Upper lobe of left lung (tissue), 6 donors: Measurements from ENCODE around the gene ROCK2. TPM values are rescaled to one million over a fixed set of nuclear protein-coding genes. Genes with fewer than 3 reads are reported as not detected.

Experiments
- ATAC-seq, 2 donors: fragments of 200-7000 bp; cut with Tn5 transposase; one replicate each; pipeline ENCODE4 v1.9.1; 2022; ENCODE audit warnings: mild to moderate bottlenecking in 2 of 2, moderate library complexity in 2 of 2; ENCODE audit not compliant: low FRiP score in 2 of 2
- DNase-seq, 2 donors: peaks; one replicate each; pipeline ENCODE4 v3.0.0-alpha.2; 2019 to 2020
- H3K27ac ChIP-seq, 4 donors: fragments of 200-600 bp; sonication (generic); one replicate each; pipeline ENCODE4 v1.5.1; 2016 to 2019
- H3K27me3 ChIP-seq, 4 donors: fragments of 200-600 bp; sonication (generic); one replicate each; pipeline ENCODE4 v1.5.1; 2017 to 2019
- H3K36me3 ChIP-seq, 4 donors: fragments of 200-600 bp; sonication (generic); one replicate each; pipeline ENCODE4 v1.5.1; 2016 to 2019
- H3K4me1 ChIP-seq, 4 donors: fragments of 200-600 bp; sonication (generic); one replicate each; pipeline ENCODE4 v1.5.1; 2018 to 2019
- H3K4me3 ChIP-seq, 4 donors: fragments of 200-600 bp; sonication (generic); one replicate each; pipeline ENCODE4 v1.5.1; 2017 to 2019; ENCODE audit warnings: mild to moderate bottlenecking in 2 of 4, moderate library complexity in 1 of 4
- H3K9me3 ChIP-seq, 4 donors: fragments of 200-600 bp; sonication (generic); one replicate each; pipeline ENCODE4 v1.5.1; 2018 to 2019
- CTCF ChIP-seq, 6 experiments: fragments of 450-650 bp in 4 of 6; fragments of 200-600 bp in 2 of 6; sonication (generic) in 2 of 6; IDR thresholded peaks; one replicate each; pipeline ENCODE4 v1.5.1; 2016 to 2019; ENCODE audit warnings: antibody characterized with exemption in 6 of 6
- EP300 ChIP-seq, 4 donors: sonication (generic); formaldehyde crosslinking; IDR thresholded peaks; one replicate each; pipeline ENCODE4 v1.5.1; 2017; ENCODE audit warnings: antibody characterized with exemption in 4 of 4, control low read depth in 2 of 4
- POLR2A ChIP-seq, 4 donors: fragments of 450-650 bp; IDR thresholded peaks; one replicate each; pipeline ENCODE4 v1.5.1; 2016 to 2017; ENCODE audit warnings: antibody characterized with exemption in 4 of 4, mild to moderate bottlenecking in 2 of 4
- POLR2AphosphoS5 ChIP-seq, 2 donors: sonication (generic); formaldehyde crosslinking; IDR thresholded peaks; one replicate each; pipeline ENCODE4 v1.5.1; 2017; ENCODE audit warnings: antibody characterized with exemption in 2 of 2
- WGBS, 2 donors: methylation state at CpG; one replicate each; pipeline ENCODE4 v1.1.5; 2017 to 2018; 5-methylcytosine and 5-hydroxymethylcytosine counted together
- total RNA-seq, 6 donors: library from RNA; depleted of rRNA in 4 of 6; stranded (reverse); fragments of >200 nt in 4 of 6; gene quantifications; one replicate each; pipeline versions ENCODE4 v1.1.0 to v1.2.1, GENCODE V29; 2016 to 2021
- donor health status: DM: no; HTN: no; CAD: no; lungs with moderate emphysema.
- donor health status: DM: no; HTN: yes; CAD: no; lungs with severe emphysema.

ROCK2 gene
- total RNA-seq, 6 donors from 2014 or later, result 37.6 to 99.7 (median 56.2) TPM

GRCh38 chr2:11387100-11387390, 42.6 kb upstream of the ROCK2 start:
- DNase-seq, result no peak
- no peak overlapping the region for H3K4me3 ChIP-seq
- peaks cover 19 to 42% (median 28%) of the 10 kb centered on the region in 4 donors for H3K4me1 ChIP-seq
- H3K27me3 ChIP-seq, result no peaks in the 10 kb centered on the region
- 85 to 88% methylated on average over 9 of the region's 9 CpGs for WGBS, 2 donors
- ATAC-seq, result no peak
- no peak for TF ChIP-seq POLR2AphosphoS5 (IDR thresholded peaks at IDR 0.05)
- TF ChIP-seq POLR2A (IDR thresholded peaks at IDR 0.05), result no peak
- H3K36me3 ChIP-seq, result no peaks in the 10 kb centered on the region
- no peaks in the 10 kb centered on the region for H3K9me3 ChIP-seq
- H3K27ac ChIP-seq, result no peak overlapping the region

- no peaks in the 10 kb centered on the region for H3K27me3 ChIP-seq
- TF ChIP-seq CTCF (IDR thresholded peaks at IDR 0.05), result no peak
- TF ChIP-seq EP300 (IDR thresholded peaks at IDR 0.05), result no peak
- TF ChIP-seq POLR2AphosphoS5 (IDR thresholded peaks at IDR 0.05), result no peak
- no peak for TF ChIP-seq POLR2A (IDR thresholded peaks at IDR 0.05)
- no peak overlapping the region for H3K4me3 ChIP-seq
- 81 to 87% methylated on average over 3 of the region's 3 CpGs for WGBS, 2 donors
- peaks cover 14 to 37% (median 25%) of the 10 kb centered on the region in 4 donors for H3K4me1 ChIP-seq
- H3K9me3 ChIP-seq, result no peaks in the 10 kb centered on the region
- no peak for DNase-seq
- no peak for ATAC-seq
- no peaks in the 10 kb centered on the region for H3K36me3 ChIP-seq
- H3K27ac ChIP-seq, result no peak overlapping the region
These were observed 41.4 kb upstream of the ROCK2 start for GRCh38 chr2:11385847-11386246.

- WGBS, 2 donors, result 90 to 94% methylated on average over 2 of the region's 2 CpGs
- no peak overlapping the region for H3K27ac ChIP-seq
- H3K27me3 ChIP-seq, result no peaks in the 10 kb centered on the region
- ATAC-seq (no peak), DNase-seq (no peak)
- no peak overlapping the region for H3K4me3 ChIP-seq
- TF ChIP-seq POLR2AphosphoS5 (IDR thresholded peaks at IDR 0.05) (no peak), EP300 (IDR thresholded peaks at IDR 0.05) (no peak), CTCF (IDR thresholded peaks at IDR 0.05) (no peak), POLR2A (IDR thresholded peaks at IDR 0.05) (no peak)
- H3K36me3 ChIP-seq, result no peaks in the 10 kb centered on the region
- no peaks in the 10 kb centered on the region for H3K9me3 ChIP-seq
- H3K4me1 ChIP-seq, result peaks cover 11 to 34% (median 25%) of the 10 kb centered on the region in 4 donors
These were observed 40.8 kb upstream of the ROCK2 start for GRCh38 chr2:11385216-11385615.

- Histone ChIP-seq H3K27me3 (no peaks in the 10 kb centered on the region), H3K9me3 (no peaks in the 10 kb centered on the region), H3K36me3 (no peaks in the 10 kb centered on the region), H3K27ac (peak overlapping the region; percentile 79 to 90 (median 83)), H3K4me3 (no peak overlapping the region), H3K4me1 (peaks cover 8 to 50% (median 20%) of the 10 kb centered on the region in 4 donors)
- DNase-seq (no peak), ATAC-seq (no peak)
- TF ChIP-seq CTCF (IDR thresholded peaks at IDR 0.05), result no peak
- no peak for TF ChIP-seq POLR2AphosphoS5 (IDR thresholded peaks at IDR 0.05)
- 42 to 48% methylated on average over 5 of the region's 5 CpGs for WGBS, 2 donors
These were observed 35.1 kb upstream of the ROCK2 start for GRCh38 chr2:11379558-11379957.

GRCh38 chr2:11377928-11378545, 33.6 kb upstream of the ROCK2 start:
- ATAC-seq (peak in 1 of 2 donors; percentile 28), DNase-seq (no peak)
- Histone ChIP-seq H3K4me3 (no peak overlapping the region), H3K27ac (peak overlapping the region; percentile 79 to 90 (median 83)), H3K27me3 (no peaks in the 10 kb centered on the region), H3K4me1 (peaks cover 19 to 63% (median 30%) of the 10 kb centered on the region in 4 donors), H3K9me3 (no peaks in the 10 kb centered on the region), H3K36me3 (no peaks in the 10 kb centered on the region)
- 53 to 68% methylated on average over 12 of the region's 12 CpGs for WGBS, 2 donors
- TF ChIP-seq EP300 (IDR thresholded peaks at IDR 0.05), result no peak
- peak; percentile 36 to 56 for TF ChIP-seq POLR2AphosphoS5 (IDR thresholded peaks at IDR 0.05)

GRCh38 chr2:11376071-11376470, 31.6 kb upstream of the ROCK2 start:
- Histone ChIP-seq H3K27me3 (no peaks in the 10 kb centered on the region), H3K4me1 (peaks cover 19 to 58% (median 32%) of the 10 kb centered on the region in 4 donors), H3K4me3 (no peak overlapping the region), H3K36me3 (no peaks in the 10 kb centered on the region), H3K9me3 (no peaks in the 10 kb centered on the region), H3K27ac (peak overlapping the region; percentile 79 to 90 (median 86))
- ATAC-seq, result no peak
- 84 to 85% methylated on average over 6 to 7 of the region's 7 CpGs for WGBS, 2 donors
- no peak for DNase-seq
- TF ChIP-seq EP300 (IDR thresholded peaks at IDR 0.05) (peak in 1 of 4 donors; percentile 14), POLR2AphosphoS5 (IDR thresholded peaks at IDR 0.05) (peak in 1 of 2 donors; percentile 30), CTCF (IDR thresholded peaks at IDR 0.05) (no peak)
